RCC 7860 (cell line): ENCODE results near the gene KCNH8.

Source experiments
- DNase-seq: peaks from one replicate; pipeline ENCODE4 v3.0.0-alpha.2; 2015; ENCODE audit warnings: low spot score
- FAIRE-seq: peaks from 2 replicates; lab custom pipeline; 2012; peaks lifted over from hg19 to GRCh38; lab: Jason Lieb, UNC

KCNH8 gene

DNA sequence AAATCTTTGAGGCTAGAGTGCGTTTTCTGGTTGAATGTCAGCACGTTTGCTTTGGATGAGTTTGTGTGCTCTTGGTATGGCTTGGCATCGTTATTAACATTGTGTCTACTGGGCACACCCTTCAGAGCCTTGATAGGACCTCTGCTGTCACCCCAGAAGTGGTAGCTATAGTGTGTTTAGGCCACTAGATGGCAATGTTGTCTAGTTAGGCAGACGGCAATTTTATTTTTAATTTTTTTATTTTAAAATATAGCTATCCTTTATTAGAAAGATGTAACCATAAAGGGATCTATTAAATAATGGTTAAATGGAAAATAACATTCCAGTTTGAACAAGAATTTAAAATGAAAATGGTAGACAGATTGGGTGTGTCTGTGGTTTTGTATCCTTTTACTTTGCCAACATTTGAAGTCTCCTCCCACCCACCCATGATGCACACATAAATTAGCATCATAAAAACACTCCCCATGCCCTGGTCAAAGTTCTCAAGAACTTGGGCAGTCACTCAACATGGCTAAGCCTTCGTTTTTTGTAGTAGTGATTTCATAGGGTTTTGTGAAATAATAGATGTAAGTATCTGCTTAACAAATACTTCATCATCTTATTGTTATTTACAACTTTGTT is 200.7 kb downstream of the KCNH8 start:
- DNase-seq = no peak
- no peak for FAIRE-seq

- DNase-seq = no peak
- FAIRE-seq = no peak
Measured at GRCh38 chr3:19357947-19358346, 209.6 kb downstream of the KCNH8 start.

- DNase-seq (no peak), FAIRE-seq (no peak)
Measured at GRCh38 chr3:19363071-19363470, 214.8 kb downstream of the KCNH8 start.

- DNase-seq = no peak
- FAIRE-seq = no peak
Measured at GRCh38 chr3:19364148-19364547, 215.8 kb downstream of the KCNH8 start.

DNA sequence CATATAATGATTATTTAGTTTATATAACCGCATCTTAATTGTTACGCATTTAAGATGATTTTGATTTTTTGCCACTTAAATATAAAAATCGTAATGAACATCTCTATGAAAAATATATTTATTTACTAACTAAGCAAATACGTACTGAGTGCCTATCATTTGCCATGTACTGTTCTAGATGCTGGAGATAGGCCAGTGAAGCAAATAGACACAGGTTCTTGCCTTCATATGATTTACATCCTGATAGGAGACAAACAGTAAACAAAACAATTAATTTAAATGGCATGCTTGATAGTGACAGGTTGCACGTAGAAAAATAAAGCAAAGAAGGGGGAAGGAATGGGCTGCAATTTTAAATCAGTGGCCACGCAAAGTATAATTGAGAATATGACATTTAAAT is 217.2 kb downstream of the KCNH8 start:
- FAIRE-seq (no peak), DNase-seq (no peak)

DNA sequence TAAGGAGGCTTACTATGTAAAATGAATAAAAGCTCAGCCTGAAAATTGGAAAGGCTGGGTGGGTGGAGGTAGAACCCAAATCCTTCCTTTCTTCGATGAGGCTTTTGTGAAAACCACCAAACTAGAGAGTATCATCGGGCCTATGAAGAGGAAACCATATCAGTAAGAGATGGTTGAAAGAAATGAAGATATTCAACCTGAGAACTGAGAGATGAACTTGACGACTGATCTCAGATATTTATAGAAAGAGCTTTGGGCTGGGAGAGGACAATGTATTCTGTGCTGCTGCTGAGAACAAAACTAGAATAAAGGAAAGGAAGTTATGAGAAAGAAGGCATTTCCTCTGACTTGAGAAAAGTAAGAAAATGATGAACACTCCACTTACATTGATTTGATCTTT is 236.6 kb downstream of the KCNH8 start:
- DNase-seq (no peak), FAIRE-seq (no peak)

DNA sequence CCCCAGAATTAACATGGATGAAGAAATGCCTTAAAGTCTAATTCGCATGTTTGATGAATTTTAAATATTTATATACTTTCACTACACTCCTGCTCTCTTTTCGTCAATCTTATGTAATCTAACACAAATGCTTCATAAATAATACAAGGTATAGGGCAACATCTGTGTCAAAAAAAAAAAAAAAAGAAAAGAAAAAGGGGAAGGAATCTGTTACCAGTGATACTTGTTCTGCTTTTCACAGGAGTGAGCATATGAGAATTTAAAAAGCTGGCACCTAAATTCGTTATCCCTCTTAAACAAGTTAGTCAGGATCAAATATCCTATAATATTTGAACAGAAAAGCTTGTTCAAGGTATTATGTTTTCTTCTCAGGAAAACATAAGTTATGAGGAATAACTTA is 243.8 kb downstream of the KCNH8 start:
- no peak for FAIRE-seq
- DNase-seq = no peak

- DNase-seq (no peak), FAIRE-seq (no peak)
Measured at GRCh38 chr3:19394946-19395345, 246.6 kb downstream of the KCNH8 start.

DNA sequence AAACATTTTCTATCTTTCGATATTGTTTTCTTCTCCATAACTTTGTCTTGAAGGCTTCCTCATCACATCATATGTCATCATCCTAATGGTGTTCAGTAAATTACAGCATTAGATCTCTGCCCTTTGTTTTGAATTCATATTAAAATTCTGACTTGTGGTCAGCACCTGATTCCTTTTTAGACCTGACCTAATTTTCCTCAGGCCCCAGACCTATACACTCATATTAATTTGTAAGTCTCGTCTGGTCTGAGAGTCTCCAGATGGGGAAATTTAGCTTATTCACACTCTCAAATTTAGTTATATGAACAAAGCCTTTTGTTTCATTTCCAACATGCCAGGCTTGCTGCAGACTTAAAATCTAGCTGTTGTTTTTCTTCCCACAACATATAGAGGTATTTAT is 248.4 kb downstream of the KCNH8 start:
- FAIRE-seq = no peak

GRCh38 chr3:19399356-19399755 is 251.0 kb downstream of the KCNH8 start:
- no peak for DNase-seq
- FAIRE-seq = no peak

More for the DNA sequence above, 248.4 kb downstream of the KCNH8 start:
- no peak for DNase-seq

DNA sequence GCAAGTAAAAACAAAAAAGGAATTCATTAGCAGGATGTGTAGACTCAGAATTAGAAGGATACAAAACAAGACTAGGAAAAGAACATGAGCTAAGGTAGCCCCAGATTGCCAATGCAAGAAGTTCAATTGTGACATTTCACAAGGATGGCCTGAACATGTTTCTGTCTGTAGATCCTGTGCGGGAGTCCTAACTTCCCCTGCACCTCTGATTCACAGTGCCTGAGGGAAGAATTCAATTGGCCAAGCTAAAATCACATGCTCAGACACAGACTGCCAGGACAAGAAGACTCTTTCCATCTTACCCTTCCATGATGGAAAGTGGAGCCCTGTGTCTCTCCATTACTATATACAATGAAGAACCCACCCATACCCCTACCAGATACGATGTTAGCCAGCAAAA is 251.5 kb downstream of the KCNH8 start:
- no peak for FAIRE-seq
- DNase-seq = no peak

DNA sequence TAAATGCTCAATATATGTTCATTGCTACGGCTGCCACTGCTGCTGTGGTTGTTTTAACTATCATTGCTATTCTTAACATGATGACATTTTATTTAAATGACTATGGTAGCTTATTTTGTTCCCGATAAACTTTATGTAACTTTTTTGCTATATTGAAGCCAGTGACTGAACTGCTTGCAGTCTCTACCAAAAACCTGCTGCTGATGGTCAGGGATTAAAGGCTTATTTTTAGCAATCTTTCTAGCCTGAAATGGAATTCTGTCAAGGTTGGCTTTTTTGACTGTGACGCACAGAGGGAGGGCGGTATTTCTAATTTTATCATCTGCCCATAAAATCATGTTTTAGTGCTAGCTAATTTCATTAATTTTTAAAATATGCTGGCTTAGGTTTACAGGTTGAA is 271.8 kb downstream of the KCNH8 start:
- DNase-seq = no peak
- no peak for FAIRE-seq

DNA sequence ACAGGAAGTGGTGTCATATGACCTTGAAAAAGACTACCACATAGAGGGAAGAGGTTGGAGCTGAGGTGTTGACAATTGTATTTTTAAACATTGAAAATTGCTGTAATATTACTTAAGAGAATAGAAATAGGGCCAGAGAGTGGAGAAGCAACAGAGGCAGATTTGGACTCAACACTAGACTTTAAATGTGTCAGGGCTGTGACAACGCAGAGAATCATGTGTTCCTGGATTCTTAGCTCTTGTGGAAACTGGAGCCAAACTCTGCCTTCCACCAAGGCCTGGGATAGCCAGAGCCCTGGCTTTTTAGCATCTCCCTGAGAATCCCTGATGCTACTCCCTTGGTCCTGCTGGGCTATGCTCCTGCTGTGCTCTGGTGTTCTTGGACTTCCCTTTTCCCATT is 277.5 kb downstream of the KCNH8 start:
- FAIRE-seq (no peak), DNase-seq (no peak)

DNA sequence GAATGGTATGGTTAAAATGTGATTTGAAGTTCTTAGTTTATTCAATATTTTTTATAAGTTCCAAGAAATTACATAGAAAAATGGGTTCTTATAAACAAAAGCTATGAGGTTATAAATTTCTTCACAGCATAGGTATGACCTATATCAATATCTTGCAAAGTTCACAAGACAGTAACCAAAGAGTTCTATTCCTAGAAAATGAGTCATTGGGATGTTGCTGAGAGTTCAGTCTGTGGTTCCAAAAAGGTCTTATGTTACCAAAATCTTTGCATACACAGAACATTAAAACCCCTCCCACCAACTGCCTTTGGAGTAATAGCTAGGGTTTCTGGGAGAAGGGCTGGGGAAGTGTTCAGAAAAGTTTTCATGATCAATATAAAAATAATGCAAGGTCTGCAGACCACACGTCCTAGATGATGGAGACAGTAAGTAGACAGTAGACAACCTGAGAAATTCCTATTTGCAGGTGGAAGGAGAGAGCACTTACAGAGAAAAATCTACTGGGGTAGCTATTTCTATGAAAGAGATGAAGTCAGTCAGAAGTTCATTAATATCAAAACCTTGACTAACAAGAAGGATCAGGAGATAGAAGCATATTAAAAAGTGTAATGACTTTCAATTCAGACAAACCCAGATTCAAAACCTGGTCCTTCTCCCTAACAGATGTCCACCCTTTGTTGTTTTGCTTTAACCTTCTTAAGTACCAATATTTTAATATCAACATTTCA is 279.3 kb downstream of the KCNH8 start:
- FAIRE-seq = no peak
- no peak for DNase-seq

DNA sequence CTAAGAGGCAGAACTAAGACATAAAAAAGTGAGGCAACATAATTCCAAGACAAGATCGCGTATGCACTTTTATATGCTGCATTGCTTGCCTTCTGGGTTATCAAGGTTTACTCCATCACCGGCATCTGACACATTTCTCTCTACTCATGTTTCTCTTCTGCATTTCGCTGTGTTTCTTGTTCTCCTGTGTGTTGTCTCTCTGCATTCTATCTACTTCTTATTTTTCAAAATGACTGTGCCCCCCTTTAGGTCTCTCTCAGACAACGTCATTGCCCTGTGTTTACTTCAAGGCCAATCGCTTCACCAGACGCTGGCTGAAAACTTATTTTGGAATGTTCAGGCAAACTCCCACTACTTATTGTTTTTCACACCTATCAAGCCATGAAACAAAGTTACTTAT is 280.4 kb downstream of the KCNH8 start:
- DNase-seq (no peak), FAIRE-seq (no peak)

DNA sequence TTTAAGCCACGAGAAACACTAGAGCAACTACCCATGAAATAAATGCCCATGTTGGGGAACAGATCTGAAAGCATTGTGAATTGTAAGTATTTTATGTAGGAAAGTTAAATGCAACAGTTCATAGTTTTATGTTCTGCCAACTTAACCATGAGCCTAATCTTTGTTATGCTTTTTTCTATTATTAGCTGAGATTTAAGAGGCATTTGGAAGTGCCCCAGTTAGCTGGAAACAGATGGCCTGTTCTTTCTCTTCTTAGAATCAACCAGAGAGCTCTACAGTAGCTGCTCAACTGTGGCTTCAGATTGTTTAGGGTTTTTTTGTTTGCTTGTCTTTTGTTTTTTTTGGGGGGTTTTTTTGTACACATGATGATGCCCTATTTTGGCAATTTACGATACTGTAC is 284.4 kb downstream of the KCNH8 start:
- no peak for FAIRE-seq

GRCh38 chr3:19436746-19437145 is 288.4 kb downstream of the KCNH8 start:
- no peak for DNase-seq
- no peak for FAIRE-seq

More for the DNA sequence above, 284.4 kb downstream of the KCNH8 start:
- DNase-seq = no peak

GRCh38 chr3:19439944-19440343 is 291.6 kb downstream of the KCNH8 start:
- FAIRE-seq (no peak), DNase-seq (no peak)

- FAIRE-seq = no peak
- DNase-seq = no peak
Measured at GRCh38 chr3:19446138-19446537, 297.8 kb downstream of the KCNH8 start.

DNA sequence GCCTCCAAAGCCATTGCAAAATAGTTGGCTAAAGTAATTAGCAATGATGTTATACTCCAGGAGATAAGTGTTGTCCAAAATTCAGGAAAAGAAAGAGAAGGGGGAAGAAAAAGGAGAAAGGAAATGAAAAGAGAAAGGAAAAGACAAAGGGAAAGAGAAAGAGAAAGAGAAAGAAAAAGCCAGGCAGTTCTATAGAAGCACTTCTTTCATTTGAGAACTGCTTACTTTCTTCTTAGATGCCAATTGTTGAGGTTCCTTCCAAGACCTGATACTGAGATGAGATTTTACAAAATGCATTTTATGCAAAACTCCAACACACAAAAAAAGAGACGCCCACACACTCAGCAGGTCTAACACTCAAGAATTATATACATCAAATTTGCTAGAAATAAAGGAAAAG is 298.4 kb downstream of the KCNH8 start:
- DNase-seq (no peak), FAIRE-seq (no peak)

- FAIRE-seq = no peak
- no peak for DNase-seq
Measured at GRCh38 chr3:19455546-19455945, 307.2 kb downstream of the KCNH8 start.

- DNase-seq (no peak), FAIRE-seq (no peak)
Measured at GRCh38 chr3:19456738-19457137, 308.4 kb downstream of the KCNH8 start.

DNA sequence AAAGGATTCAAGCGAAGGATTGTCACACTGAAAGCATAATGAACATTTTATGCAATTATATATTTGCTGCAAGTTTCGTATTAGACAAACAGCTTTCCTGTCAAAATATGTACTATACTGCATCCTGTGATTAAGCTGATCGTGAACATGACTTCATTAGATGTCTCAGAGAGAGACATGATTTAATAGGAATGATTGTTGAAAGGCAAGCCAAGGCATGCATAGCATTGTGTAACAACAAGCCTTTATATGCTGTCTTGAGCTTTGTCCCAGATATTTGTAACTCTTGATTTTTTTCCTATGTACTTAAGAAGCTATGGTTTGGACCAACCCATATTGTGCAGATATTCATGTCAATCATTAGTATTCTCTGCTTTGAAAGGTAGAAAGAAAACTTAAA is 309.1 kb downstream of the KCNH8 start:
- FAIRE-seq = no peak
- no peak for DNase-seq
